ENCODE results near the gene TMEM59L.

DNA sequence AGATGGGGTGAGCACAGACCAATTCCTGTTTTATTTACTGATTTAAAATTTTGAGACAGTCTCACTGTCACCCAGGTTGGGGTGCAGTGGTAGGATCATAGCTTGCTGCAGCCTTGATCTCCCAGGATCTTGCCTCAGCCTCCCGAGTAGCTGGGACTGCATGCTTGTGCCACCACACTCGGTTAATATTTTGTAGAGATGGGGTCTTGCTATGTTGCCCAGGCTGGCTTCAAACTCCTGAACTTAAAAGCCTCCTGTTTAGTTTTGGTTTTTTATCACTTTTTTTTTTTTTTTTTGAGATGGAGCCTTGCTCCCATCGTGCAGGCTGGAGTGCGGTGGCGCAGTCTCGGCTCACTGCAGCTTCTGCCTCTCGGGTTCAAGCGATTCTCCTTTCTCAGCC lies 36.3 kb upstream of the TMEM59L start:
- TF ChIP-seq, protein P1, sequence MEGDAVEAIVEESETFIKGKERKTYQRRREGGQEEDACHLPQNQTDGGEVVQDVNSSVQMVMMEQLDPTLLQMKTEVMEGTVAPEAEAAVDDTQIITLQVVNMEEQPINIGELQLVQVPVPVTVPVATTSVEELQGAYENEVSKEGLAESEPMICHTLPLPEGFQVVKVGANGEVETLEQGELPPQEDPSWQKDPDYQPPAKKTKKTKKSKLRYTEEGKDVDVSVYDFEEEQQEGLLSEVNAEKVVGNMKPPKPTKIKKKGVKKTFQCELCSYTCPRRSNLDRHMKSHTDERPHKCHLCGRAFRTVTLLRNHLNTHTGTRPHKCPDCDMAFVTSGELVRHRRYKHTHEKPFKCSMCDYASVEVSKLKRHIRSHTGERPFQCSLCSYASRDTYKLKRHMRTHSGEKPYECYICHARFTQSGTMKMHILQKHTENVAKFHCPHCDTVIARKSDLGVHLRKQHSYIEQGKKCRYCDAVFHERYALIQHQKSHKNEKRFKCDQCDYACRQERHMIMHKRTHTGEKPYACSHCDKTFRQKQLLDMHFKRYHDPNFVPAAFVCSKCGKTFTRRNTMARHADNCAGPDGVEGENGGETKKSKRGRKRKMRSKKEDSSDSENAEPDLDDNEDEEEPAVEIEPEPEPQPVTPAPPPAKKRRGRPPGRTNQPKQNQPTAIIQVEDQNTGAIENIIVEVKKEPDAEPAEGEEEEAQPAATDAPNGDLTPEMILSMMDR (IDR thresholded peaks at IDR 0.05) = no peak
- TF ChIP-seq POLR2A (IDR thresholded peaks at IDR 0.05) = no peak
